Hepatocyte (in vitro differentiated cells): Measurements from ENCODE around the gene GULP1.

Source experiments
- EZH2 ChIP-seq: fragments of 200-600 bp; sonication (generic); IDR thresholded peaks from 2 replicates; pipeline ENCODE4 v1.6.1; 2016; ENCODE audit warnings: antibody characterized with exemption, mild to moderate bottlenecking, borderline replicate concordance
- TF ChIP-seq, protein P1 (sequence below): fragments of 200-600 bp; sonication (generic); IDR thresholded peaks from 2 replicates; pipeline ENCODE4 v1.5.1; 2016; ENCODE audit warnings: antibody characterized with exemption, mild to moderate bottlenecking; ENCODE audit not compliant: poor library complexity

DNA sequence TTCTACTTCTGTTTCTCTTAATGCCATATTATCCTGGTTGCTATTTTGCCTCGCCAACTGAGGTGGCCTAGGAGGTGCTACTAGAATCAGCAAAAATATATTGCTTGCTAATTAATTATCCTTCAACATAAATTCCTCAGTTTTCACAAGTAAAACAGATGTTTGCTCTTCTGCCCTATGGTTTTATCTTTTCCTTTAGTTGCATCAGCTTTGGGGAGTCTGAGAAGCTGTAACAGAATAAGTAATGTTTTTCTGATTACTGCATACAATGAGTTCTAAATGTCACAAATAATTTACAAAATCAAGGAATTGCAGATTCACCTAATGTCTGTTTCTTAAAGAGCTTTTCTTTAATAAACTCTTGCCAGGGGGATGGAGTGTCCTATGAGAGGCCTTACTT lies 36.7 kb downstream of the GULP1 start:
- TF ChIP-seq, protein P1, sequence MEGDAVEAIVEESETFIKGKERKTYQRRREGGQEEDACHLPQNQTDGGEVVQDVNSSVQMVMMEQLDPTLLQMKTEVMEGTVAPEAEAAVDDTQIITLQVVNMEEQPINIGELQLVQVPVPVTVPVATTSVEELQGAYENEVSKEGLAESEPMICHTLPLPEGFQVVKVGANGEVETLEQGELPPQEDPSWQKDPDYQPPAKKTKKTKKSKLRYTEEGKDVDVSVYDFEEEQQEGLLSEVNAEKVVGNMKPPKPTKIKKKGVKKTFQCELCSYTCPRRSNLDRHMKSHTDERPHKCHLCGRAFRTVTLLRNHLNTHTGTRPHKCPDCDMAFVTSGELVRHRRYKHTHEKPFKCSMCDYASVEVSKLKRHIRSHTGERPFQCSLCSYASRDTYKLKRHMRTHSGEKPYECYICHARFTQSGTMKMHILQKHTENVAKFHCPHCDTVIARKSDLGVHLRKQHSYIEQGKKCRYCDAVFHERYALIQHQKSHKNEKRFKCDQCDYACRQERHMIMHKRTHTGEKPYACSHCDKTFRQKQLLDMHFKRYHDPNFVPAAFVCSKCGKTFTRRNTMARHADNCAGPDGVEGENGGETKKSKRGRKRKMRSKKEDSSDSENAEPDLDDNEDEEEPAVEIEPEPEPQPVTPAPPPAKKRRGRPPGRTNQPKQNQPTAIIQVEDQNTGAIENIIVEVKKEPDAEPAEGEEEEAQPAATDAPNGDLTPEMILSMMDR: no peak
- no peak for TF ChIP-seq EZH2
